ENCODE data around the gene PCDHB1. TPM values are rescaled to one million over a fixed set of nuclear protein-coding genes. Genes with fewer than 3 reads are reported as not detected.

The PCDHB1 gene
- total RNA-seq, result not detected

- no peak for DNase-seq
Observed at GRCh38 chr5:141050622-141051520, at the start of gene PCDHB1. Gene PCDHB1, plus strand, starts transcription at chr5:141051374. Its CDS starts 97 bp downstream, at chr5:141051471.

- DNase-seq, result no peak
Observed at GRCh38 chr5:141001446-141001843, 49.7 kb upstream of the PCDHB1 start.

- no peak for DNase-seq
Observed at GRCh38 chr5:141001844-141002604, 49.1 kb upstream of the PCDHB1 start.

DNA sequence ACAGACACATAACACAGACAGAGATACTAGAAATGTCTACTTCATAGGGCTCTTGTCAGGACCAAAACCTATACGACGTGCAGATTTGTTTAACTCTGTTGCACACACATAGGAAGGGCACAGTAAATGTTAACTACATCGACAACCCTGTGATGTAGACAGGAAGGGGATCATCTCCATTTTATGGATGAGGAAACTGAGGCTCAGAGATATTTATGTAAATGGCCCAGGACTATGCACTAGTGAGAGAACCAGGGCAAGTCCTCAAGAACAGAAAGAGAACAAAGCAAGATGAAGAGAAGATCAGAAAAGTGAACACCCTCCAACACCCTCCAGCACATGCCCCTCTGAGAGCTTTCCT lies 48.6 kb upstream of the PCDHB1 start:
- no peak for DNase-seq

DNA sequence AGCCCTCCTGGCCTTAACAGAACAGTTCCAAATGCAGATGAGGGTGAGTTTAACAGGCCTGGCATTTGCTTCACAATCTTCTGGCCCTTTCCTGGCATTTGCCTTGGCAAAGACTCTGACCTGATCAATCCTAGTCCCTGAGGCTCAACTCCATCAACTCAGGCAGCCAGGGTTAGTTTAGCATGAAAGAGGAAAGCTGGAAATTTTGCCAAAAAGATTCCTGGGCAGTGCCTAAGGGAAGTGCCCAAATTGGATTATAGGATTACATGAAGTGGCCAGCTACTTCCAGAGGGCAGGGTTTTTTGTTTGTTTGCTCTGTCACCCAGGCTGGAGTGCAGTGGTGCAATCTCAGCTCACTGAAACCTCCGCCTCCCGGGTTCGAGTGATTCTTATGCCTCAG lies 48.1 kb upstream of the PCDHB1 start:
- no peak for DNase-seq

DNA sequence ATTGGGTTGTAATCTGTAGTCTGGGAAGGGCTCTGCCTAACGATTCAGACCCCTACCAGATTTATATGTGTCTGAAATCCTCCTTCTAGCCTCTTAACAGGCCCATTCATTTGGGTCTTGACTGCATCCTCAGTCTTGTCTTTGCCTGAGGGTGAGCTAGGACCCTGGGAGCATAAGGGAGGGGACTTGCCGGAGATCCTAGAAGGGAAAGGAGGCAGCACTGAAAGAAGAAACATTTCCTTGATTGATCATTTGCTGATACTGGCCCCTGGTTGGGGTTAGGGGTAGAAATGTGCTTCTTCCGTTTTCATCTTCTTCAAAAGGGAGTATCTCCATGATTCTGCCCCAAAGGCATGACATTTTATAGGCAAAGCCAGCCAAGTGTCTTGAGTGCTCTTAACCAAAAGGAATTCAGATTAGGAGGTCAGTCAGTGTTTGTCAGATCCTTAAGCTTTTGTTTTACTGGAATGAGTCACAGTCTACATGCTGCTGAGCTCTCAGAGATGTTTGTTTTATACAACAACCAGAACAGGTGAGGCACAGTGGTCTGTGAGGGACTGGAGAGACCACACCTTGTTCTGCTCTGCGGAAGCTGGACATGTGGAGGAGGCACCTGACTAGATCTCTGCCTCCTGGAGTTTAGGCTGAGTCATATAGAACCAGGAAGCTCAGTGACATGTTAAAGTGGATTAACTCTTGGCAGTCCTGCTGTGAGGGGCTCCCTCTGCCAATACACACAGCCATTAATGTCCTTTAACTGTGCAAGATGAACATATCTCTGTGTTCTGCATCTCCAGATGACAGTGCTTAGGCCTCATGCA lies 47.2 kb upstream of the PCDHB1 start:
- no peak for DNase-seq

GRCh38 chr5:141007791-141008190 lies 43.4 kb upstream of the PCDHB1 start:
- no peak for DNase-seq

- no peak for DNase-seq
Observed at GRCh38 chr5:141010047-141010793, 41.0 kb upstream of the PCDHB1 start.

- no peak for DNase-seq
Observed at GRCh38 chr5:141017943-141018342, 33.2 kb upstream of the PCDHB1 start.

DNA sequence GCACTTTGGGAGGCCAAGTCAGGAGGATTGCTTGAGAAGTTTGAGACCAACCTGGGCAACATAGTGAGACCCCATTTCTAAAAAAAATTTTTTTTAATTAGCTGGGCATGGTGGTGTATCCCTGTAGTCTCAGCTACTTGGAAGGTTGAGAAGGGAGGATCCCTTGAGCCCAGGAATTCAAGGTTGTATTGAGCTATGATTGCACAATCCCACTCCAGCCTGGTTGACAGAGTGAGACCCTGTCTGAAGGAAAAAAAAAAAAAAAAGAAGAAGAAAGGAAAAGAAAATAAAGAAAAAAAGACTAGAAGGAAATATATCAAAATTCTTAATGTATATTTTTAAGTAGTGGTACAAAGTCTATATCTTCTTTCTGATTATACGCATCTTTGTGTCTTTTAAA lies 28.8 kb upstream of the PCDHB1 start:
- no peak for DNase-seq

DNA sequence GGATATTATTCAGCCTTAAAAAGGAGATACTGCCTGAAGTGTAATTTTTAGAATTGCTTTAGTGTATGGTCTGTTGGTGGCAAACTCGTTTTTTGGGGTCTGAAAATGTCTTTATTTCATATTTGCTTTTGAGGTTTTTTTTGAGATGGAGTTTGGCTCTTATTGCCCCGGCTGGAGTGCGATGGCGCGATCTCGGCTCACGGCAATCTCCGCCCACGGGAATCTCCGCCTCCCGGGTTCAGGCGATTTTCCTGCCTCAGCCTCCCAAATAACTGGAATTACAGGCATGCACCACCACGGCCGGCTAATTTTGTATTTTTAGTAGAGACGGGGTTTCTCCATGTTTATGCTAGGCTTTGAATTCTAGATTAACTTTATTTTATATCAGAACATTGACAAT lies 20.2 kb upstream of the PCDHB1 start:
- no peak for DNase-seq

GRCh38 chr5:141032626-141033025 lies 18.5 kb upstream of the PCDHB1 start:
- DNase-seq, result no peak

GRCh38 chr5:141039061-141039460 lies 12.1 kb upstream of the PCDHB1 start:
- DNase-seq, result no peak

GRCh38 chr5:141039517-141039916 lies 11.7 kb upstream of the PCDHB1 start:
- DNase-seq, result no peak

GRCh38 chr5:141040093-141040770 lies 10.9 kb upstream of the PCDHB1 start:
- DNase-seq, result no peak

GRCh38 chr5:141040771-141041426 lies 10.3 kb upstream of the PCDHB1 start:
- peak; percentile 33 for DNase-seq

DNA sequence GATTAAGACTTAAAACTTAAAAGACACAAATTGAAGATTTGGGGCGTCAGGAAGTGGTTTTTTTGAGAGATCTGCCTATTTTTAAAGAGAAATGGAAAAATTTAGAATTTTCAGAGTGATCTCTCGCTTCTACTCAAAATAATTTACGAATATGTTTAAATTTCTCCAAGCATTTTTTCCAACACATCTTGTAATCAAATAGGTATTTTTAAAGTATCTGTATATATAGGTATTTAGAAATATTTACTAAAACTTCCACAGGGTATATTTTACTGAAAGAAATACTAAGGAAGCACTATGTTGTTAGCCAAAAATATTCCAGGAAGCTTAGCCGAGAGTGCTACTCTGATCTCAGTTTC lies 9.8 kb upstream of the PCDHB1 start:
- DNase-seq, result no peak

- DNase-seq, result no peak
Observed at GRCh38 chr5:141042555-141042954, 8.6 kb upstream of the PCDHB1 start.

- no peak for DNase-seq
Observed at GRCh38 chr5:141051521-141051866, 320 bp downstream of the PCDHB1 start.

- DNase-seq, result no peak
Observed at GRCh38 chr5:141077826-141078225, 26.7 kb downstream of the PCDHB1 start.

- no peak for DNase-seq
Observed at GRCh38 chr5:141082228-141082627, 31.1 kb downstream of the PCDHB1 start.
